GM18858 (cell line): ENCODE results near the gene NBPF10.
"Not testable (repeated sequence)": the region's sequence is repeated elsewhere in the genome, so short reads cannot be mapped to it uniquely, and the experiment has no call there.

Source experiments
- ATAC-seq: cut with Tn5 transposase; IDR thresholded peaks from one replicate; pipeline ENCODE4 v1.9.1; 2021; ENCODE audit not compliant: unreplicated experiment

The NBPF10 gene

GRCh38 chr1:146144465-146144864 is at the start of gene NBPF10:
Gene NBPF10 (minus strand): TSS chr1:146144804. CDS start chr1:146144769, 35 bp downstream.
- not testable (repeated sequence) for ATAC-seq

GRCh38 chr1:146174531-146174930 is 29.9 kb upstream of the NBPF10 start:
- not testable (repeated sequence) for ATAC-seq

- not testable (repeated sequence) for ATAC-seq
Observed at GRCh38 chr1:146167740-146168139, 23.1 kb upstream of the NBPF10 start.

GRCh38 chr1:146167273-146167672 is 22.7 kb upstream of the NBPF10 start:
- ATAC-seq = not testable (repeated sequence)
